Measurements from ENCODE around the gene FRAS1.

Gene FRAS1

DNA sequence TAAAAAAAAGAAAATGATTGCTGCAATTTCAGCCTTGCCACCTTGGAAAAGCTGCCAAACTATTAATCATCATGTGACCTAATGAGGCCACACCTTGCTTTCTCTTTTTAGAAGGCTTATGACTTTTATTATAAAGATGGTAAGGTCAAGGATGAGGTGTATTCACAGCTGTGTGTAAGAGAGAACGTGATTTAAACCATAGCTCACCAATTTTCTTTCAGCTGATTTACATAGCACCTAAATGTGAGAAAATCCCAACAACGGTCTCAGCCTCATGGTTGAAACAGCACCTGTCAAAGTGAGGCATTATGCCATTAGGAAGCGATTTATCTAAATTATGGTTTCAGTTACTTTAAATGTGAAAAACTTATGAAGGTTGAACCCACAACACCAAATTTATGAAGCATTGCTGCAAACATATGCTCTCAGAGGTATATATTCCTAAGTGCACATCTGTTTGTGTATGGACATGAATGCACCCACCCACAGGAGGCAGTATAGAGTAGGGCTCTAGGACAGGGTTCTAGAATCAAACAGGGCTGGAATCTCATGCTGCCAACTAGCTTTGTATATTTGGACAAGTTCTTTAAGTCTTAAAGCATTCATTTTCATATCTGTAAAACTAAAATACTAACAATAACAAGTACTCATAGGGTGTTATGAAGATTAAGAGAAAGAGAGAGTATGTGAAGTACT lies 535.1 kb downstream of the FRAS1 start:
- H3K4me3 ChIP-seq (ENCODE audit: low read length): no peak overlapping the region
- H3K36me3 ChIP-seq (ENCODE audit: control insufficient read depth, insufficient read depth, low read length, severe bottlenecking): no peaks in the 10 kb centered on the region

More for the DNA sequence above, 535.1 kb downstream of the FRAS1 start:
- no peak for DNase-seq (ENCODE audit: low read depth)
- H3K9me3 ChIP-seq (ENCODE audit: control insufficient read depth, low read length): no peaks in the 10 kb centered on the region
- H3K4me1 ChIP-seq (ENCODE audit: control insufficient read depth, insufficient read depth, low read length): peaks cover 12% of the 10 kb centered on the region
- H3K27me3 ChIP-seq (replicated peaks; ENCODE audit: control insufficient read depth, insufficient read depth, low read length): no peaks in the 10 kb centered on the region
- H3K9ac ChIP-seq (ENCODE audit: low read length): no peak overlapping the region

Measured in adipocyte (in vitro differentiated cells).